ENCODE data around the gene ME3.

- no peak for TF ChIP-seq CTCF (conservative IDR thresholded peaks at IDR 0.05; ENCODE audit: low read depth, low read length)
- no peak for TF ChIP-seq EZH2phosphoT487 (IDR thresholded peaks at IDR 0.05; ENCODE audit: borderline replicate concordance, low read length)
Observed at GRCh38 chr11:86624366-86624765, 48.0 kb downstream of the ME3 start.
